ENCODE results near the gene CCSER1.

CCSER1 gene

GRCh38 chr4:91298156-91298700 lies 1171.0 kb downstream of the CCSER1 start:
- H3K27ac ChIP-seq: no peak overlapping the region
- TF ChIP-seq CTCF (conservative IDR thresholded peaks at IDR 0.05): no peak

DNA sequence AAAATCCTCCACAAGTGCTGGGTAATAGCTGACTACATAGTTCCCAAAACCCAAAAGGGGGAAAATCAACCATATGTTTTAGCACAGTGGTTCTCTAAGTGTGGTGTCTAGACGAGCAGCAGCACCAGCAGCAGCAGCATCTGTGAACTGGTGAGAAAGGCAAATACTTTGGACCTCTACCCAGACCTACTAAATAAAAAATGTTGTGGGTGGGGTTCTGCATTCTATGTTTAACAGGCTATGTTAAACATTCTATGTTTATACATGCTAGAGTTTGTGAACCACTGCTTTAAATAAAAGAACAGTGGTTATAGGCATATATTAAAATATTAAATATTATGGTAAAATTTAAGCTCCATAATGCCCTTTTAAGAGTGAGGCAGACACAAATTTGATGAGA lies 1171.6 kb downstream of the CCSER1 start:
- no peak for TF ChIP-seq CTCF (conservative IDR thresholded peaks at IDR 0.05)

DNA sequence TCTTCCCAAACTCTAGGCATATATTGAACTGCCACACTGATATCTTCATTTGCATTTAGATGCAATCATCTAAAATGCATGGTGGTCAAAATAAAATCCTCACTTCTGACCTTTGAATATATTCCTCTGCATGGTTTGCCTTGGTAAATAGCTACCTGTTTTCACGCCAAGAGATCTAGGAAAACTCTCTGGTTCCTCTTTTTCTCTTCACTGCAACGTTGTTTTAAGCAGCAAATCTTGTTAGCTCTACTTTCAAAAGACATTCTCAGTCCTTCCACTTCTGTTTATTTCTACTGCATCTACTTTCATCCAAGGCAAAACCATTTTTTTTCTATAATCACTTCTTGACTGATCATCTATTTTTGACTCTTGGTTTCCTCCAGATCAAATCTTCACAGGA lies 1174.9 kb downstream of the CCSER1 start:
- no peak overlapping the region for H3K27ac ChIP-seq
- no peak for TF ChIP-seq CTCF (conservative IDR thresholded peaks at IDR 0.05)

More for the DNA sequence above, 1171.6 kb downstream of the CCSER1 start:
- no peak overlapping the region for H3K27ac ChIP-seq

DNA sequence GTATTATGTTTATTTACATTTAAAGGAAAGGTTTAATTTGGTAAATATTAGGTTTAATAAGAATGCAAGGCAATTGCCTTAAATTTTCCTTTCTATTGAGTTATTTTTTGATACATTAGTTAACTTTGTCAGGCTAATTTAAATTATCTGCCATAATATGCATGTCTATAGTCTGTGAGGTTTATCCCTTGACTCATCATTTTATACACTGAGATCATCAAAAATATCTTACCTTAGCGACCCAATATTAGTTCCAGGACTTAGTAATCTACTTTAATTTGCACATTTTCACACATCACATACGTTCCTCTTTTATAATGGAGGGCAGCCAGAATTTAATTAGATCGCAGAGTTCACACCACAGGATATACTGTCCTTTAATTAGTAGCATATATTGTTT lies 1177.1 kb downstream of the CCSER1 start:
- no peak for TF ChIP-seq CTCF (conservative IDR thresholded peaks at IDR 0.05)
- no peak overlapping the region for H3K27ac ChIP-seq

GRCh38 chr4:91317434-91317833 lies 1190.2 kb downstream of the CCSER1 start:
- H3K27ac ChIP-seq: no peak overlapping the region
- no peak for TF ChIP-seq CTCF (conservative IDR thresholded peaks at IDR 0.05)

DNA sequence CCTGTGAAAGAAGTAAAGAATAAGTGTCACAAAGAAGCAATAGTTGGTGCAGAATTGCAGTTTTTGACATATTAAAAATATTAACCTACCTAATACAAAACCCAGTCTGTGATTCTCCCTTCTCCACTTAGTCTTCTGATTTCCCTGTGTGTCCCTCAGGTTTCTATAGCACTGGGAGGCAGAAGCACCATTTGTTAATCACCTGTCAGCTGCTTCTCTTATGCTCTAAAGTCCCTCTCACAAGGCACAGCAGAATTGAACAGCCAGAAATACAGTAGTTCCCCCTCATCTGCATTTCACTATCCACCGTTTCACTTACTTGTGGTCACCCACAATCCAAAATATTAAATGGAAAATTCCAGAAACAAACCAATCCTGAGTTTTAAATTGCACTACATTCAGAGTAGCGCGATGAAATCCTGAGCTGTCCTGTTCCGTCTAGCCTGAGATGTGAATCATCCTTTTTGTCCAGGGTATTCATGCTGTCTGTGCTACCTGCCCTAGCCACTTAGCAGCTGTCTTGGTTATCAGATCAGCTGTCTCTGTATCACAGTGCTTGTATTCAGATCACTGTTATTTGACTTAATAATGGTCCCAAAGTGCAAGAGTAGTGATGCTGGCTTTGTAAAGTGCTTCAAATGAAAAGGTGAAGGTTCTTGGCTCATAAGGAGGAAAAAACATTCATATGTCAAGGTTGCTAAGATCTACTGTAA lies 1192.5 kb downstream of the CCSER1 start:
- TF ChIP-seq CTCF (conservative IDR thresholded peaks at IDR 0.05): no peak
- H3K27ac ChIP-seq: no peak overlapping the region

DNA sequence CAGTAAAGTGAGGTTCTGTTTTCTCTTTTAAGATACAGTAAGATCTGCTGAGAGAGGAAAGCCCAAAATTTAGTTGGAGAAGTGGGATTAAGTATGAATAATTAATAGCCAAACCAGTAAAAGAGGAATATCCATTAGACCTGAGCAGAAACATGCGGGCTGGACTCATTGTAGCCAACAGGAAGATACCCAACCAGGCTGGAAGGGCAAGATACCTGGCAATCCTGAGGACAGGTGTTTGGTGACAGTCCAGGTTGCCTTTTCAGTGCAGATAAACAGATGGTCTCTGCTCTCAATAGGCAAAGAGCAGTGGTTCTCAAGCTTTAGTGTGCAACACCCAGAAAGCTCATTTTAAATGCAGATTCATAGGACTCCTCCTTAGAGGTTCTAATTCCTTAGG lies 1195.8 kb downstream of the CCSER1 start:
- no peak overlapping the region for H3K27ac ChIP-seq
- TF ChIP-seq CTCF (conservative IDR thresholded peaks at IDR 0.05): no peak
